ENCODE results near the gene NPAS4.
"Not testable (repeated sequence)": the region's sequence is repeated elsewhere in the genome, so short reads cannot be mapped to it uniquely, and the experiment has no call there.

NPAS4 gene

DNA sequence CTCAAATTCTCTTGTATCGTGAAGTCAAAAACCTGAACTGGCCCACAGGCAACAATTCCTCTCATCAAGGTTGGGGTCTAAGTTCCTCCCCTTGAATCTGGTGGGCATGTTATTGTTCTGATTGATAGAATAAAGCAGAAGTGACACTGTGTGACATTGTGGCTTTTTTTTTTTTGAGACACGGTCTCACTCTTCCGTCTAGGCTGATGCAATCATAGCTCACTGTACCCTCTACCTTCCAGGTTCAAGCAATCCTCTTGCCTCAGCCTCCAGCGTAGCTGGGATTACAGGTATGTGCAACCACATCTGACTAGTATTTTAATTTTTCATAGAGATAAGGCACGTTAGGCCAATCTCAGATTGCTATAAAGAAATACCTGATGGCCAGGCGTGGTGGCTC is 37.0 kb downstream of the NPAS4 start:
- DNase-seq, result no peak

DNA sequence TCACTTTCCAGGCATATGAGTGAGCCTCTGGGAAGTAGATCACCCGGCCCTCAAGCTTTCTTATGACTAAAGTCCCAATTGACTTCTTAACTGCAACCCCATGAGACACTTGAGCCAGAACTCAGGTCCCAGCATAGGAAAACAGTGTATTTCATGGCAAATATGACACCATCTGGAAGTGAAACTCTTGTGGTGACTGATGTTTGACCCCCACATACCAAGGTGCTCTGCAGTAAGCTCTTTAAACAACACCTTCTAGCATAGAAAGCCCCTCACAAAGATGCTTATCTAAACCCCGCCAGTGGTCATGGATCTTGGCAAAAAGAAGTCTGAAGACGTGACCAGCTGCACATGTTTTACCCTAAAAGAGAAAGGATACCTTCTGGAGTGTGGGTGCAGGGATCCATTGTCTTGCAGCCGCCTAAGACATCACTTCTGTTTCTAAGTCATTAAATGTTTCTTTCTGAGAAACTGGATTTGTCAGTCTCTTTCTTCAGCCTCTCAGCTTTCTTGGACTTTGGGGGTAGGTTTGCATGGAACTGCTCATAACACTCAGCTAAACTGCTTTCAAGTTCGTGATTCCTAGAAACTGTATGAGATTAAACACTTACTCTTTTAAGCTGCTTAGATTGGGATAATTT is 38.4 kb downstream of the NPAS4 start:
- DNase-seq, result no peak

DNA sequence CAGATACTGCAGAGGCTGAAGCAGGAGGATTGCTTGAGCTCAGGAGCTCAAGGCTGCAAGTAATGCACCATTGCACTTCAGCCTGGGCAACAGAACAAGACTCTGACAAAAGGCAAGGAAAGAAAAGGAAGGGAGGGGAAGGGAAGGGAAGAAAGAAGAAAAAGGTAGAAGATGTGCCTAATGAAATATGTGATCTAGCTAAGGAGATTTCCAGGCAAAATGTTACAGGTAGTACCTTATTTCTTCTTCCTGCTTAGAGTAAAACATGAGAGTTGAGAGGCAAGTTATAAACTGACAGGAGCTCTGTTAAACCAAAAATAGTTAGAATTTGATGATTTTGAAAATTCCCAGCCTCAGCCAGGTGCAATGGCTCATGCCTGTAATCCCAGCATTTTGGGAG is 41.2 kb downstream of the NPAS4 start:
- DNase-seq, result no peak

DNA sequence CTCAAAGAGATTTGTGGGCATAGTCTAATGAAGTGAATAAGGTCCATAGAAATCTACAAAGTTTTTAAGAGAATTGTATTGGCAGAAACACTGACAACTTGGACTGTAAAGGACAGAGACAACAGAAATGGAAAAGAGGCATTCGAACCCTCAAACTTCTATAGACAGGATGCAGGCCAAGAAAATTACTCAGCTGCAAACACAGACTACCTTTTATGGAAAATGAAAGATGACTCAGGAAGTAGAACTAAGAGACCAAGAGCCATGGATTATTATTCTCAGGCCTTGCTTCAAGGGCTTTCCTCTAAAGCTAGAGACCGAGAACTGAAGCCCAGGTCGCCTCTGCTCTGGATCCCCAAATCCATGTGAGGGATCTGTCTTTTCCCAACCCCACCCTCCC is 42.1 kb downstream of the NPAS4 start:
- no peak for DNase-seq

DNA sequence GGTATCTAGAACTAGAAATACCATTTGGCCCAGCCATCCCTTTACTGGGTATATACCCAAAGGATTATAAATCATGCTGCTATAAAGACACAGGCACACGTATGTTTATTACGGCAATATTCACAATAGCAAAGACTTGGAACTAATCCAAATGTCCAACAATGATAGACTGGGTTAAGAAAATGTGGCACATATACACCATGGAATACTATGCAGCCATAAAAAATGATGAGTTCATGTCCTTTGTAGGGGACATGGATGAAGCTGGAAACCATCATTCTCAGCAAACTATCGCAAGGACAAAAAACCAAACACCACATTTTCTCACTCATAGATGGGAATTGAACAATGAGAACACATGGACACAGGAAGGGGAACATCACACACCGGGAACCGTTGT is 43.3 kb downstream of the NPAS4 start:
- DNase-seq, result not testable (repeated sequence)

DNA sequence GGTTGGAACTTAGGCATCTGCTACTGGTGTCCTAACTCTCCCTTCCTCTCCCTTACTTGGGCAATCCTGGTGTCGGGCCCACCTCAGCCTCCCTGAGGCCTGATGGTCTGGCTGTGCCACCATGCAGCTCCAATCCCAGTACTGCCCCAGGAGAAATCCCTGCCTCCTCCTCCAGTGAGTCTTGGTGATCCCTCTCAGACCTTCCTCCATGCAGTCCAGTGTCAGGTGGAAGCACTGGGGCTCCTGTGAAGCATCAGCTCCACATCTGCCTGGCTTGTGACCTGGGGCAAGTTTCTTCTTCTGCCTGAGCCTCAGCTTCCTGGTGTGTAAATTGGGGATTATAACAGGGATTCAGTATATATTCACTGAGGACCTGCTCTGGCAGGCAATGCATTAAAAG is 44.1 kb downstream of the NPAS4 start:
- no peak for DNase-seq

DNA sequence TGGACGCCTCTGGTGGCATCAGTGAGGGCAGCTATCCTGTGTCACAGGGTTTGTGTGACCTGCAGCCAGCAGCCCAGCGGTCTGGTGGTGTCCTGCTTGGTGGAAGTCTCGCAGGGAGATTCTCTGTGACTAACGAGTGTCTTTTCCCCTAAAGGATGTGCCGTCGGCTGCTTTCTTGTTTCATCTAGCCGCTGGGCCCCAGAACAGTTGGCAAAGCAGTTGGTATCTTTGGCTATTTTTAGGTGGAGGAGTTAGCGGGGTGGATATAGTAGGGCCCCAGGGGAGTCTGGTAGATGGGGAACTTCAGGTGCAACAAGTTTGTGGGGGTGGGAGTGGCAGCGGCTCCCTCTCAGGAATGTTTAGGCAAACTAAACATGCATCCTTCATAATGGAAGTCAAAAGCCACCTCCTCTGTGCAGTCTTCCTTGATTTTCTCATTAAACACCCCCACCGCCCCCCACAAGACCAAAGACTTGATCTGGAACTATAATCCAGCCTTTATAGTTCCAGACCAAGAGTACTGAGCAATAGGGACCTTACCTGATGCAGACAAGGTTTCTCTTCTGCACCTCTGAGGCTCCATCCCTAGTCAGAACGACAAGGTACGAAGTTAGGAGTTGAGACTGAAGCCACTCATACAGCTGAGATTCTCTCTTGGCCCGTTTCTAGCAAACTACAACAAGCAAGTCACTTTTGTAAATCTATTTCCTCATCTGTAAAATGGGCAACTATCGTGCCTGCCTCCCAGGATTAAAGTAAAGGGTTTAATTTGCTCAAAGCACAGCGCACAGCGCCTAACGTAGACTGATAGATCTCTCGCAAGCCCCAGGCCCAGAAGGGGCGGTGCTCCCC is 44.8 kb downstream of the NPAS4 start:
- no peak for DNase-seq

DNA sequence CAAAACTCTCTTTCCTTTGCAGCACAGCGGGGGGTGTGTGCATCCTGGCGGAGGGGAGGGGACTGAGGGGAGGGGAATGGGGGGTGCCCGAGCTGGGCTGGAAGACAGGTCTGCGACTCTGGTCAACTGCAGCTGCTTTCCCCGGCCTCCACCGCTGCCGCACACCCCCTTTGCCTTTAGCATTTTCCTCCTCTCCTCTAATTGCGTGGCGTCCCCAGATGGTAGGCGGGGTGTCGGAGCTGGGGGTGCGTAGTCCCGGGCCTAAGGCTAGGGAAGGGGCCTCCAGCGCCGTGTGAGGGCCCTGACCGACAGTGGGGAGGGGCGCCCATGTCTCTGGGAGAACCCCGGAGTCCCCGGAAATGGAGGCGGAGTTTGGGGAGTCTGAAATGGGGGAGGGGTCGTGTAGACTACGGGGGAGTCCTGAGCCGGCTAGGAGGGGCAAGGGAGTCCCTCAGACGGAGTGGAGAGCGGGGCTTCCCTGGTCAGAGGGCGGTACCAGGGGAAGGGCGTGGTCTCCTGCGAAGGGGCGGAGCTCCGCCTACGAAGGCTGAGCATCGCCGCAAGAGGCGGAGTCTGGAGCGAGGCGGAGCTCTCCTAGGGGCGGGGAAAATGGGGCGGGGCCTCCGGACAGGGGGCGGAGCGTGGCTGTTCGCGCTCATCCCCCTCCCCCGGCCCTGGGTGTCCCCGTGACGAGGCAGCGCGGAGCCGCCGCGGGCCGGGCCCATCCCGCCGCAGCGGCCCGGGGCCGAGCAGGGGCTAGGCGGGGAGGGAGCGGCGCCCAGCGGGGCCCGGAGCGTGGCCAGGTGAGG is 45.6 kb downstream of the NPAS4 start, which contains the start of gene PELI3:
Gene PELI3 (plus strand): TSS at position 681 of the 809 bp plus-strand sequence. CDS start 1,224 bp downstream, outside the sequence.
- peak; percentile 92 for DNase-seq

GRCh38 chr11:66467034-66467659 is 46.3 kb downstream of the NPAS4 start:
- DNase-seq, result no peak

DNA sequence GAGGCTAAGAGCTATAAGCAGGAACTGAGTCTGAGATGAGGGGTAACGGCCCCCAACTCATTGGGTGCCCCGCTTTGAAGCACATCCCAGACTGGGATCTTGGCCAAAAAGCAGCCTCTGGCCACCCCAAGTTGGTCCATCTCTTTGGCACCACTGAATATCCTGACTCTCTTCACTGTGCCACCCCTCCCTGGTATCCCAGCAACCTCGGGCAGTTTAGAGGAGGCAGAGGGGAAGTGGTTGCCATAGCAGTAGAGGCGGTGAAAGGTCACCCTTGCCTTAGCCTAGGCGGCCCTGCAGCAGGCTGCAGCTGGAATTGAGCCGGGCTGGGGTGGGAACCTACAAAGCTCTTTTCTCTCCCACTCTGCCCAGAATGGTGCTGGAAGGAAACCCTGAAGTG is 46.9 kb downstream of the NPAS4 start:
- DNase-seq, result no peak

- DNase-seq, result no peak
Measured at GRCh38 chr11:66468691-66469090, 47.9 kb downstream of the NPAS4 start.

DNA sequence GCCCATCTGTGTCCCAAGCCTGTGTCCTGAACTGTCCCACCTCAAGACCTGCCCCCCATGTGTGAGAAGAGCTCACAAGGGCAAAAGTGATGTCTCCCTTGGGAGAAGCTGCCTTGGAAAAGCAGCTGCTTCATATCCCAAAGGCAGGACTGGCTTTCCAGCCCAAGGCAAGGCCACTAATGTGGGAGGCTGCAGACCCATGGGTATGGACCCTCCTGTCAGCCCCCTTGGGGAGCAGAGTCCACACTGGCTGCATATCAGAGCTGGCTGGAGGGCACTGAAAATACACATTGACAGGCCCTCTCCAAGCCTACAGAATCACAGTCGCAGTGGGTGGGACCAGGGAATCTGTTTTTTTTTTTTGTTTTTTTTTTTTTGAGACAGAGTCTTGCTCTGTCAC is 48.6 kb downstream of the NPAS4 start:
- DNase-seq, result no peak

DNA sequence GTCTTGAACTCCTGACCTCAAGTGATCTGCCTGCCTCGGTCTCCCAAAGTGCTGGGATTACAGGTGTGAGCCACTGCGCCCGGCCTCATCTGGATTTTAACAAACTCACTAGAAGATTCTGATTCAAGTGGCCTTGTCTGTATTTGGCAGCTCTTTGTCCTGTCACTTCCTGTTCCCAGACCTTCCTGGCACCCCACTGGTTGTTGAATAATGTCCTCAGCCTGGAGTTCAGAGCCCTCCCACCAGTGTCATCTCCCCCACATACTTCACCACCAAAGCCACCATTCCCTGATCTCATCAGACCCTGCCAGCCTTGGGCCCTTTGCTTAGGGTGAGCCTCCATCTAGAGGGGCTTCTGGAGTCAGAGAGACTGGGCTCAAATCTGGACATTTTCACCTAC is 49.2 kb downstream of the NPAS4 start:
- DNase-seq, result no peak

- DNase-seq, result no peak
Measured at GRCh38 chr11:66471142-66471541, 50.3 kb downstream of the NPAS4 start.

DNA sequence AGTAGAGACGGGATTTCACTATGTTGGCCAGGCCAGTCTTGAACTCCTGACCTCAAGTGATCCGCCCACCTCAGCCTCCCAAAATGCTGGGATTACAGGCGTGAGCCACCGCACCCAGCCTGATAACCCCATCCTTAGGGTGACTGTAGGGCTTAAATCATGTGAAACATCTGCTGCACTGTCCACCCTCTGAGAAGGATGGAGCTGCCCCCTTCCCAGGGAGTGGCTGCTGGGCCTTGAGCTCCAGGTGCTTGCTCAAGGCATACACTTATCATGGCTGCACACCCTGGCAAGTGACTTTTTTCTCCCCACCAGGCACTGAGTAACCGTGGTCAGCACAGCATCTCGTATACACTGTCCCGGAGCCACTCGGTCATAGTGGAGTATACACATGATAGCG is 51.2 kb downstream of the NPAS4 start:
- no peak for DNase-seq

DNA sequence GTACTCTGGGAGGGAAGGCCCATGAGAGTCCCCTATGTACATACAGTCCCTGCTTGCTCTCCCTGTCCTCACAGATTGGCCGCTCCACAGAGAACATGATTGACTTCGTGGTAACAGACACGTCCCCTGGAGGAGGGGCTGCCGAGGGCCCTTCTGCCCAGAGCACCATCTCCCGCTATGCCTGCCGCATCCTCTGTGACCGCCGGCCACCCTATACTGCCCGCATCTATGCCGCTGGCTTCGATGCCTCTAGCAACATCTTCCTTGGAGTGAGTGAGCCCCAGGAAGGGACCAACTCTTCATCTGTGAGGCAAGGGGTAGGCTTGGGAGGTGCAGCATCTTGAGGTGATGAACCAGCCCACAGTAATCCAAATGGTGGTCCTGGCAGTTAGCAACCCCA is 52.3 kb downstream of the NPAS4 start:
- no peak for DNase-seq

GRCh38 chr11:66473608-66474515 is 53.0 kb downstream of the NPAS4 start:
- no peak for DNase-seq

- no peak for DNase-seq
Measured at GRCh38 chr11:66475349-66476172, 54.7 kb downstream of the NPAS4 start.

All from activated CD4-positive, alpha-beta T cell treated with anti-CD3 and anti-CD28 coated beads for 1 hour (primary cell).